Keratinocyte (primary cell): ENCODE data around the gene PXDN. TPM values are rescaled to one million over a fixed set of nuclear protein-coding genes. Genes with fewer than 3 reads are reported as not detected.

Experiments
- DNase-seq: peaks from one replicate; pipeline ENCODE4 v3.0.0-alpha.2; 2011; ENCODE audit warnings: low read depth, missing footprints, low spot score
- FAIRE-seq: peaks from 2 replicates; lab custom pipeline; 2011; peaks lifted over from hg19 to GRCh38; lab: Jason Lieb, UNC
- H2AFZ ChIP-seq: 2 replicates; pipeline ENCODE4 v1.6.0; 2012; ENCODE audit warnings: low read length, control low read depth, inconsistent platforms; ENCODE audit not compliant: control insufficient read depth
- H3K27ac ChIP-seq: 2 replicates; pipeline ENCODE4 v1.5.1; 2011; ENCODE audit warnings: low read length; ENCODE audit not compliant: control insufficient read depth, insufficient read depth
- H3K27me3 ChIP-seq: 3 replicates; pipeline ENCODE4 v1.6.0; 2011; ENCODE audit warnings: low read length; ENCODE audit not compliant: control insufficient read depth, insufficient read depth; ENCODE audit errors: extremely low read depth
- H3K36me3 ChIP-seq, 2 experiments: 2 replicates in 1 of 2; 3 replicates in 1 of 2; pipeline ENCODE4 v1.5.1; 2011; ENCODE audit warnings: low read length in 2 of 2, mild to moderate bottlenecking in 1 of 2; ENCODE audit not compliant: control insufficient read depth in 2 of 2, insufficient read depth in 2 of 2; ENCODE audit errors: extremely low read depth in 1 of 2
- H3K4me1 ChIP-seq: 3 replicates; pipeline ENCODE4 v1.5.1; 2011; ENCODE audit warnings: low read length; ENCODE audit not compliant: control insufficient read depth, insufficient read depth; ENCODE audit errors: extremely low read depth
- H3K4me2 ChIP-seq: 3 replicates; pipeline ENCODE4 v1.6.0; 2011; ENCODE audit warnings: low read depth, low read length; ENCODE audit not compliant: control insufficient read depth, insufficient read depth; ENCODE audit errors: extremely low read depth
- H3K4me3 ChIP-seq, 3 experiments: fragments of 200-600 bp in 1 of 3; sonication (generic) in 1 of 3; 2 replicates in 2 of 3; 3 replicates in 1 of 3; pipeline ENCODE4 v1.5.1; 2011 to 2016; ENCODE audit warnings: low read length in 3 of 3, mild to moderate bottlenecking in 3 of 3, control low read depth in 2 of 3, inconsistent platforms in 1 of 3, low read depth in 1 of 3, mixed read lengths in 1 of 3, mixed run types in 1 of 3, moderate library complexity in 1 of 3; ENCODE audit not compliant: control insufficient read depth in 2 of 3, insufficient read depth in 2 of 3; ENCODE audit errors: extremely low read depth in 1 of 3
- H3K79me2 ChIP-seq: 2 replicates; pipeline ENCODE4 v1.6.0; 2012; ENCODE audit warnings: low read length; ENCODE audit not compliant: control insufficient read depth, insufficient read depth
- H3K9ac ChIP-seq: 3 replicates; pipeline ENCODE4 v1.6.0; 2011; ENCODE audit warnings: low read length; ENCODE audit not compliant: control insufficient read depth, insufficient read depth; ENCODE audit errors: extremely low read depth
- H3K9me1 ChIP-seq: 3 replicates; pipeline ENCODE4 v1.6.0; 2011; ENCODE audit warnings: low read length; ENCODE audit not compliant: control insufficient read depth, insufficient read depth; ENCODE audit errors: extremely low read depth
- H3K9me3 ChIP-seq: 2 replicates; pipeline ENCODE4 v1.5.1; 2012; ENCODE audit warnings: low read depth, low read length; ENCODE audit not compliant: control insufficient read depth
- H4K20me1 ChIP-seq: 3 replicates; pipeline ENCODE4 v1.6.0; 2011; ENCODE audit warnings: low read length; ENCODE audit not compliant: control insufficient read depth, insufficient read depth; ENCODE audit errors: extremely low read depth
- EZH2 ChIP-seq: IDR thresholded peaks from one replicate; pipeline ENCODE4 v1.6.1; 2012; ENCODE audit warnings: inconsistent platforms, mild to moderate bottlenecking, low read length, moderate library complexity
- dilution Hi-C: fragments of 300-500 bp; cut with MboI; formaldehyde crosslinking; loops from one replicate; pipeline ENCODE4 v1.7.0; 2020; ENCODE audit warnings: low sequenced_read_pairs; ENCODE audit not compliant: extremely low pct_ligation_motif_present
- polyA plus RNA-seq, 5 experiments: library from polyadenylated mRNA; depleted of rRNA in 3 of 5; stranded (reverse) in 3 of 5; stranded (forward) in 1 of 5; unstranded in 1 of 5; fragments of >200 nt; gene quantifications; 1 replicate in 1 of 5; 2 replicates in 3 of 5; 3 replicates in 1 of 5; pipeline versions ENCODE4 v1.2.1 to v1.2.3, GENCODE V29; 2011 to 2012; ENCODE audit warnings: missing spikeins in 2 of 5, low read depth in 1 of 5, low replicate concordance in 1 of 5
- TF ChIP-seq, protein P1 (sequence below), 3 experiments: IDR thresholded peaks in 1 of 3; conservative IDR thresholded peaks in 1 of 3; optimal IDR thresholded peaks in 1 of 3; 2 replicates in 2 of 3; 3 replicates in 1 of 3; pipeline versions ENCODE3 to v1.5.1; 2011; ENCODE audit warnings: low read length in 3 of 3, mild to moderate bottlenecking in 3 of 3, moderate library complexity in 2 of 3, control low read depth in 1 of 3, inconsistent platforms in 1 of 3; ENCODE audit not compliant: insufficient read depth in 2 of 3; ENCODE audit errors: extremely low read depth in 1 of 3

PXDN gene
- polyA plus RNA-seq, 1 donor (not counting 4 experiments of a cell fraction or from before 2014, with no cell fraction given) = 36.7 TPM

GRCh38 chr2:1625281-1626001 is 118.9 kb downstream of the PXDN start:
- Histone ChIP-seq H4K20me1 (no peaks in the 10 kb centered on the region), H3K9ac (no peak overlapping the region), H3K27me3 (no peaks in the 10 kb centered on the region), H3K9me1 (no peaks in the 10 kb centered on the region), H3K4me3 (no peak overlapping the region), H3K9me3 (no peaks in the 10 kb centered on the region), H2AFZ (no peak overlapping the region), H3K4me1 (peaks cover 28% of the 10 kb centered on the region), H3K79me2 (no peaks in the 10 kb centered on the region), H3K4me2 (peak overlapping the region; percentile 63), H3K36me3 (no peaks in the 10 kb centered on the region), H3K27ac (peak overlapping the region; percentile 62)
- DNase-seq (peak; percentile 96), FAIRE-seq (peak; percentile 100)
- dilution Hi-C loops = no loop called here
- TF ChIP-seq, protein P1, sequence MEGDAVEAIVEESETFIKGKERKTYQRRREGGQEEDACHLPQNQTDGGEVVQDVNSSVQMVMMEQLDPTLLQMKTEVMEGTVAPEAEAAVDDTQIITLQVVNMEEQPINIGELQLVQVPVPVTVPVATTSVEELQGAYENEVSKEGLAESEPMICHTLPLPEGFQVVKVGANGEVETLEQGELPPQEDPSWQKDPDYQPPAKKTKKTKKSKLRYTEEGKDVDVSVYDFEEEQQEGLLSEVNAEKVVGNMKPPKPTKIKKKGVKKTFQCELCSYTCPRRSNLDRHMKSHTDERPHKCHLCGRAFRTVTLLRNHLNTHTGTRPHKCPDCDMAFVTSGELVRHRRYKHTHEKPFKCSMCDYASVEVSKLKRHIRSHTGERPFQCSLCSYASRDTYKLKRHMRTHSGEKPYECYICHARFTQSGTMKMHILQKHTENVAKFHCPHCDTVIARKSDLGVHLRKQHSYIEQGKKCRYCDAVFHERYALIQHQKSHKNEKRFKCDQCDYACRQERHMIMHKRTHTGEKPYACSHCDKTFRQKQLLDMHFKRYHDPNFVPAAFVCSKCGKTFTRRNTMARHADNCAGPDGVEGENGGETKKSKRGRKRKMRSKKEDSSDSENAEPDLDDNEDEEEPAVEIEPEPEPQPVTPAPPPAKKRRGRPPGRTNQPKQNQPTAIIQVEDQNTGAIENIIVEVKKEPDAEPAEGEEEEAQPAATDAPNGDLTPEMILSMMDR (optimal IDR thresholded peaks at IDR 0.05 in 1 of 3, IDR thresholded peaks at IDR 0.05 in 1 of 3, conservative IDR thresholded peaks at IDR 0.05 in 1 of 3; ENCODE audit: extremely low read depth in 1 of 3, insufficient read depth in 2 of 3, low read length in 3 of 3) = no peak
- no peak for TF ChIP-seq EZH2

DNA sequence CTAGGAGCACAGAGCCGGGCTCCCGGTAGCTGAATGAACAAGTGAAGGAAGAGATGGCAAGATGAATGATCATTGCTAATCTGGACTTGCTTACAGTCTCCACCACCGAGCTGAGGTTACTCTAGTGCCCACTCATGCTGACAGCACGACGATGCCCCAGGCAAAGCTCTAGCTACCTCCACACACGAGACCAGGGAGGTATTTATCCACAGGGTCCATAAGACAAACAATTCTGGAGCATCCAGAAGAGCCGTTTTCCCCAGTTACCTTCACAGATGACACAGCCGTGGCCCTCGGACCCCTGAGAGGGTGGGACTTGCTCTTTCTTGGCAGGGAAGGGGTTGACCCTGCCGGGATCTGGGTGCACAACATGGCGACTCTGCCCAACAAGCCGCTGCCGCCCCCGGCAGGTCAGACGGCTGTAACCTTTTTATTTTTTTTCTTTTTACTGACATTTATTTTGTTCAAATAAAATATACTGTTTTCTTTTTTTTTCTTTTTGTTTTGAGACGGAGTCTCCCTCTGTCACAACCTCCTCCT is 120.3 kb downstream of the PXDN start:
- H3K4me1 ChIP-seq = peaks cover 23% of the 10 kb centered on the region
- H3K36me3 ChIP-seq = no peaks in the 10 kb centered on the region
- no peaks in the 10 kb centered on the region for H4K20me1 ChIP-seq
- no peak overlapping the region for H3K9ac ChIP-seq
- H3K4me2 ChIP-seq = no peak overlapping the region
- TF ChIP-seq EZH2 = no peak
- TF ChIP-seq, protein P1 (optimal IDR thresholded peaks at IDR 0.05 in 1 of 3, IDR thresholded peaks at IDR 0.05 in 1 of 3, conservative IDR thresholded peaks at IDR 0.05 in 1 of 3; ENCODE audit: extremely low read depth in 1 of 3, insufficient read depth in 2 of 3, low read length in 3 of 3) = no peak
- no peak for DNase-seq
- no peak overlapping the region for H3K27ac ChIP-seq
- H2AFZ ChIP-seq = no peak overlapping the region
- dilution Hi-C loops = no loop called here
- no peaks in the 10 kb centered on the region for H3K79me2 ChIP-seq
- peak; percentile 41 for FAIRE-seq
- H3K9me3 ChIP-seq = no peaks in the 10 kb centered on the region
- H3K27me3 ChIP-seq = no peaks in the 10 kb centered on the region
- no peak overlapping the region for H3K4me3 ChIP-seq
- H3K9me1 ChIP-seq = no peaks in the 10 kb centered on the region
